PFSK-1 (cell line): ENCODE data around the gene CYYR1.

Experiments used
- FOXP2 ChIP-seq: optimal IDR thresholded peaks from 2 replicates; pipeline ENCODE3; 2011; ENCODE audit warnings: borderline replicate concordance, control low read depth, inconsistent platforms; ENCODE audit not compliant: insufficient read depth; ENCODE audit errors: extremely low read length, extremely low read depth
- POLR2AphosphoS5 ChIP-seq: IDR thresholded peaks from 2 replicates; pipeline ENCODE4 v1.6.1; 2012; ENCODE audit warnings: low read depth, mild to moderate bottlenecking, control low read depth, low read length, moderate library complexity
- SIN3A ChIP-seq: IDR thresholded peaks from 2 replicates; pipeline ENCODE4 v1.6.1; 2012; ENCODE audit warnings: mild to moderate bottlenecking, low read length, moderate library complexity, borderline replicate concordance; ENCODE audit not compliant: insufficient read depth
- TAF1 ChIP-seq: IDR thresholded peaks from 2 replicates; pipeline ENCODE4 v1.6.1; 2012; ENCODE audit warnings: low read length, control low read depth, borderline replicate concordance; ENCODE audit not compliant: insufficient read depth
- TF ChIP-seq, protein P1 (sequence below), 2 experiments: IDR thresholded peaks; 2 replicates each; pipeline versions ENCODE4 v1.6.1 to v1.8.0; 2011 to 2012; ENCODE audit warnings: low read depth in 2 of 2, low read length in 2 of 2, control low read depth in 1 of 2, inconsistent platforms in 1 of 2, mild to moderate bottlenecking in 1 of 2, moderate library complexity in 1 of 2; ENCODE audit not compliant: insufficient read depth in 1 of 2

CYYR1 gene

DNA sequence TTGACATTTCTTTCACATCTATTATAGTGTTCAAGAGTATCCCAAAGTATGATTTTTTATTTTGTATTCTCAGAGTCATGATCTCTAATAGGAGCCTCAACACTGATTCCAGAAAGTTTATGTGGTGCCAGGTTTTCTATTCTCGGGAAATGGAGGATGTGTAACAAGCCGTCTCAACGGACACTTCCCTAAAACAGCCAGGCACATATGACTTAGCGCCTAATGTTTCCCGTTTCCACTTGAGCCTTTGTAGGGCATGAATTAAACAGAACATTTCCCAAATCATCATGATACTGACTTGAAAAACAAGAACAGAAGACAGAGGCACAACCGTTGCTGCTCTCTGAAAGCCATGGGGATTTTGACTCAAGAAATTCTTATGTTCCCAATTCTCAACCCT is 8.0 kb downstream of the CYYR1 start:
- TF ChIP-seq SIN3A (no peak), POLR2AphosphoS5 (no peak), TAF1 (no peak), FOXP2 (no peak)
- TF ChIP-seq, protein P1, sequence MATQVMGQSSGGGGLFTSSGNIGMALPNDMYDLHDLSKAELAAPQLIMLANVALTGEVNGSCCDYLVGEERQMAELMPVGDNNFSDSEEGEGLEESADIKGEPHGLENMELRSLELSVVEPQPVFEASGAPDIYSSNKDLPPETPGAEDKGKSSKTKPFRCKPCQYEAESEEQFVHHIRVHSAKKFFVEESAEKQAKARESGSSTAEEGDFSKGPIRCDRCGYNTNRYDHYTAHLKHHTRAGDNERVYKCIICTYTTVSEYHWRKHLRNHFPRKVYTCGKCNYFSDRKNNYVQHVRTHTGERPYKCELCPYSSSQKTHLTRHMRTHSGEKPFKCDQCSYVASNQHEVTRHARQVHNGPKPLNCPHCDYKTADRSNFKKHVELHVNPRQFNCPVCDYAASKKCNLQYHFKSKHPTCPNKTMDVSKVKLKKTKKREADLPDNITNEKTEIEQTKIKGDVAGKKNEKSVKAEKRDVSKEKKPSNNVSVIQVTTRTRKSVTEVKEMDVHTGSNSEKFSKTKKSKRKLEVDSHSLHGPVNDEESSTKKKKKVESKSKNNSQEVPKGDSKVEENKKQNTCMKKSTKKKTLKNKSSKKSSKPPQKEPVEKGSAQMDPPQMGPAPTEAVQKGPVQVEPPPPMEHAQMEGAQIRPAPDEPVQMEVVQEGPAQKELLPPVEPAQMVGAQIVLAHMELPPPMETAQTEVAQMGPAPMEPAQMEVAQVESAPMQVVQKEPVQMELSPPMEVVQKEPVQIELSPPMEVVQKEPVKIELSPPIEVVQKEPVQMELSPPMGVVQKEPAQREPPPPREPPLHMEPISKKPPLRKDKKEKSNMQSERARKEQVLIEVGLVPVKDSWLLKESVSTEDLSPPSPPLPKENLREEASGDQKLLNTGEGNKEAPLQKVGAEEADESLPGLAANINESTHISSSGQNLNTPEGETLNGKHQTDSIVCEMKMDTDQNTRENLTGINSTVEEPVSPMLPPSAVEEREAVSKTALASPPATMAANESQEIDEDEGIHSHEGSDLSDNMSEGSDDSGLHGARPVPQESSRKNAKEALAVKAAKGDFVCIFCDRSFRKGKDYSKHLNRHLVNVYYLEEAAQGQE (IDR thresholded peaks at IDR 0.05; ENCODE audit: insufficient read depth in 1 of 2, low read depth in 2 of 2, low read length in 2 of 2), result no peak

DNA sequence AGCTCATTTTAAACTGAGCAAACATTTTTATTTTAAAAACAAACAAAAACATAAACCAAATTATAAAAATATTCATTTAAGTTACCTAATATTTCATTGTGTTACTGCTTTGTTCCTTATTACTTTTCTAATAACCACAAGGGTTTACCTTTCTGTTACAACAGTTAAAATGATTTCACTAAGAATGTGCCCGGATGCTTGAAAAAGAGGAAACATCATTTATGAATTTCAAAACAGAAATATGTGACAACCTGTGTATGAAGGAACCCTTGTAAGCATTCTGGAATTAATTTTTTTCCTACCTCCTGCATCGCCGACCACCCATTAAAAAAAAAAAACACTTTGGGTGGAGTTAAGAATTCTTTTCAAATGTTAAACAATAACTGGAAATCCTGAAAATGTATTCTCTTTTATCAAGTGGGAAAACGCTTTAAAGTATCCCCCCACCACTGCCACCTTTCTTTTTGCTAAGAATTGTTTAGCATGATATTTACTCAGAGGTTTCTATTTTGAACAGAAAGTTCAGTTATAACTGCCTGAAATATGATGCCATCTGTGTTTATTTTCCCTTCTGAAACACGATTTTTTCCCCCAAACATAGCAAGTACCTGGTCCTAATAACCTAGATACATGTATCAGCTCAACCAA is 9.1 kb downstream of the CYYR1 start:
- TF ChIP-seq SIN3A, result no peak
- no peak for TF ChIP-seq POLR2AphosphoS5
- no peak for TF ChIP-seq TAF1
- TF ChIP-seq FOXP2, result no peak
- TF ChIP-seq, protein P1 (IDR thresholded peaks at IDR 0.05; ENCODE audit: insufficient read depth in 1 of 2, low read depth in 2 of 2, low read length in 2 of 2), result no peak

DNA sequence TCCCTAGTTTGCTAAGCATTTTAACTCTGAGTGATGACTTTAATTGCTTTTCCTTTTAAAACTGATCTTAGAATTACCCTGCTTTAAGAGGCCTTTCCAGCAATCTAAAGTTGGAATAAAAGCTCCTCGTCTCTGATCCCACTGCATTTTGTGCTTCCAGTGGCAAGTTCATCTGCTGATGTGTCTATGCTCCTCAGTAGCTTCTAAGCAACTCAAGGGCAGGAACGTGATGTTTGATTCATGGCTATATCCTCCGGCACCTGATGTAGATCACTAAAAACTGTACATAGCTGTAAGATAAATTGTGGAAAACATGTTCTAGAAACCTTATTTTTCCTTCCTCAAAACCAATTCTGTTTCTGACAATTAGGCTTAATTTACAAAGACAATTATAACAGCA is 12.5 kb downstream of the CYYR1 start:
- no peak for TF ChIP-seq TAF1
- TF ChIP-seq, protein P1 (IDR thresholded peaks at IDR 0.05; ENCODE audit: insufficient read depth in 1 of 2, low read depth in 2 of 2, low read length in 2 of 2), result no peak
- TF ChIP-seq FOXP2, result no peak
- TF ChIP-seq SIN3A, result no peak
- no peak for TF ChIP-seq POLR2AphosphoS5

DNA sequence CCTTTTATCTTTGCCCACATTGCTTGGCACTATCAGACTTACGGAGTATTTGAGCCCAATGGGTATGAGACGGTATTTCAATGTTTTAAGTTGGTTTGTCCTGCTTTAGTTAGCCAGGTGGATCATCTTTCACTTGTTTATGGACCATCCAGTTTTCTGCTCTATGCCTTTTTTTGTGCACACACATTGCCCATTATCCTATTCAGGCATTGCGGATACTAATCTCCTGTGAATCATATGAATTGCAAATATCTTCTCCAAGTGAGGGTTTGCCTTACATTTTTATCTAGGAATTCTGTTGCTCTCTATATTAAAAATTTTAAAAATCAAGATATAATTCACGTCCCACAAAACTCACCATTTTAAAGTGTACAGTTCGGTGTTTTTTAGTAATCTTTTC is 14.0 kb downstream of the CYYR1 start:
- TF ChIP-seq FOXP2 (no peak), TAF1 (no peak), POLR2AphosphoS5 (no peak), SIN3A (no peak)
- TF ChIP-seq, protein P1 (IDR thresholded peaks at IDR 0.05; ENCODE audit: insufficient read depth in 1 of 2, low read depth in 2 of 2, low read length in 2 of 2), result no peak
